HS-27A (cell line): Measurements from ENCODE around the gene GRB14.
"Not testable (repeated sequence)": the region's sequence is repeated elsewhere in the genome, so short reads cannot be mapped to it uniquely, and the experiment has no call there.

Experiments used
- DNase-seq: peaks from one replicate; pipeline ENCODE4 v3.0.0-alpha.2; 2012; ENCODE audit warnings: low read depth, missing footprints

The GRB14 gene

GRCh38 chr2:164558450-164558849 is 62.8 kb downstream of the GRB14 start:
- no peak for DNase-seq

- no peak for DNase-seq
Observed at GRCh38 chr2:164554487-164554886, 66.8 kb downstream of the GRB14 start.

GRCh38 chr2:164551519-164551918 is 69.8 kb downstream of the GRB14 start:
- no peak for DNase-seq

- DNase-seq: not testable (repeated sequence)
Observed at GRCh38 chr2:164549705-164550104, 71.6 kb downstream of the GRB14 start.

DNA sequence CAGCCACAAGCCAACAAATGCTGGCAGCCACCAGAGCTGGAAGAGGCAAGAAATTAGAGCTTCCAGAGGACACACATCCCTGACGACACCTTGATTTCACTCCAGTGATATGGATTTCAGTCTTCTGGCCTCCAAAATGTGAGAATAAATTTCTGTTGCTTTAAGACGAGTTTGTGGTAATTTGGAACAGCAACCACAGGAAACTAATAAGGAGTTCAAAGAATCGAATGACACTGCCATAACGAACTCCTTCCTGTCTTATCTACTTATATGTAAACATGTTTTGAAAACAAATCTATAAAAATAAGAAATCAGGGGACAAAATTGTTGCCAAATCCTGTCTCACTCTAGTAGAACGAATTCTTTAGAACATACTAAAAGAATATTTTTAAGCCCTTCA is 75.8 kb downstream of the GRB14 start:
- DNase-seq: no peak

- peak; percentile 62 for DNase-seq
Observed at GRCh38 chr2:164542581-164543021, 78.7 kb downstream of the GRB14 start.

- DNase-seq: no peak
Observed at GRCh38 chr2:164538240-164538866, 82.9 kb downstream of the GRB14 start.

- no peak for DNase-seq
Observed at GRCh38 chr2:164535280-164536025, 85.8 kb downstream of the GRB14 start.

GRCh38 chr2:164530464-164530863 is 90.8 kb downstream of the GRB14 start:
- no peak for DNase-seq

DNA sequence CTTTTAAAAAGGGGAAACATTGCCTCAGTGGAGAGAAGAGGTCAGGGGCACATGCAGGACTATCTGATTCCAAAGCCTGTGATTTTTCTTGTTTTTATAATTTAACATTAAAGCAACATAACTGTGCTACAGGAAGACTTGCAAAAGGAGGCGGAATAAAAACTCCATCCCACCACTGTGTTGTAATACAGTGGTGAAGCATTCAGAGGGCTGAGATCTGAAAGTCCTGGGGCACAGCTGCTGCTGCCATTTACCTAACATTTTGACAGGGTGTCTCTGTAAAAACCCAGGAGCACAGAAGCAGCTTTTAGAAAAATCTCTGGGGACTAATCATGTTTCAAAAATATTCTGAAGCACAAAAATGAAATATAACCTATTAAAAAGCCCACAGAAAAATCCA is 97.6 kb downstream of the GRB14 start:
- no peak for DNase-seq

GRCh38 chr2:164523009-164523408 is 98.3 kb downstream of the GRB14 start:
- DNase-seq: peak; percentile 27

DNA sequence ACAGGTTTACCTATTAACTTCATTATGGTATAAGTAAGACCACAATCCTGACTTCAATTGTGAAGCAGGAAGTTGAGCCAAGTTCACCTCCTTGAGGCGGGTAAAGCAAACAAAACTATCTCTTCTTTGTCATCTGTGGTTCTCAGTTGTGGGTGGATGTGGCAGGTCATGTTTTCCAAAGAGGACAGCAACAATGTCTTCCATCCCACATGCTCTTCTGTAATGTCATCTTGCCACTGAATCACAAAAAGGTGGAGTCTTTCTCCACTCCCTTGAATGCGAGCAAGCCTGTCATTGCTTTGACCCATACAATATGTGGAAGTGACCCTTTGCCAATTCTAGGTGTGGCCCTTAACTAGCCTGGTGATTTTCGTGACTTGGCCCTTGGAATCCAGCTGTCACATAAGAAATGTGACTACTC is 98.7 kb downstream of the GRB14 start:
- no peak for DNase-seq

DNA sequence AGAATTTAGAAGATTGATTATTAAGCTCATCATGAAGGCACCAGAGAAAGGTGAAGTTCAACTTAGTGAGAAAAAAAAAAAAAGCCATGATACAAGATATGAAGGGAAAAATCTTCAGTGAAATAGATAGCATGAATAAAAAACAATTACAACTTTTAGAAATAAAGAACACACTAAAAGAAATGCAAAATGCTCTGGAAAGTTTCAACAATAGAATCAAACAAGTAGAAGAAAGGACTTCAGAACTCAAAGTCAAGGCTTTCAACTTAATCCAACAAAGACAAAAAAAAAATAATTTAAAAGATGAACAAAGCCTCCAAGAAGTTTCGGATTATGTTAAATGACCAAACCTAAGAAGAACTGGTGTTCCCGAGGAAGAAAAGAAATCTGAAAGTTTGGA is 105.5 kb downstream of the GRB14 start:
- DNase-seq: no peak

GRCh38 chr2:164515030-164515429 is 106.3 kb downstream of the GRB14 start:
- no peak for DNase-seq

GRCh38 chr2:164514491-164514890 is 106.8 kb downstream of the GRB14 start:
- no peak for DNase-seq

DNA sequence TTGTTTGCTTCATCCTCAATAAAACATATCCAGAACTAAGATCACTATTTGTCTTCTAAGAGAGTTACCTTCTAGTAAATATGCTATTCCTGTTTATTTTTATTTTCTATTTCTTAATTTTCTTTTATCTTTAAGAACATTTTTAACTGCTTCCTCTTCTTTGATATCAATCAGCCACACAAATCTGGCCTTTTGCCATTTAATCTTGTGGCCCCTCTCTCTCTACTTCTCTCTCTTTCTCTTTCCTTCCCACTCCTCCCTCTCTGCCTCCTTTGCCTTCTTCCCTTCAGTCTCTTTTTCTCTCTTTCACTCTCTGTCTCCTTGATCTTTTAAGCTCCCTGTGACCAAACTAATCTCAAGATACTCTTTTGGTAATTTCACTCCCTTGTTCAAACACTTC is 108.4 kb downstream of the GRB14 start:
- DNase-seq: no peak

- DNase-seq: no peak
Observed at GRCh38 chr2:164511738-164512137, 109.5 kb downstream of the GRB14 start.

DNA sequence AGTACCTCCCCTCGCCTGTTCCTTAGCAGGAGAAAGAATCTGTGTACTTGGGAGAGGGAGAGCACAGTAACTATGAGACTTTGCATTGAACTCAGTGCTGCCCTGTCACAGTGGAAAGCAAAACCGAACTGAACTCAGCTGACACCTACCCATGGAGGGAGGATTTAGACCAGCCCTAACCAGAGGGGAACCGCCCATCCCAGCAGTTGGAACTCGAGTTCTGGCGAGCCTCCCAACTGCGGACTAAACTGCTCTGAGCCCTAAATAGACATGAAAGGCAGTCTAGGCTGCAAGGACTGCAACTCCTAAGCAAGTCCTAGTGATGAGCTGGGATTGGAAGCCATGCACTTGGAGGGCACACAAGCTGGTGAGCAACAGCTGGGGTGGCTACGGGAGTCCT is 110.4 kb downstream of the GRB14 start:
- DNase-seq: no peak

DNA sequence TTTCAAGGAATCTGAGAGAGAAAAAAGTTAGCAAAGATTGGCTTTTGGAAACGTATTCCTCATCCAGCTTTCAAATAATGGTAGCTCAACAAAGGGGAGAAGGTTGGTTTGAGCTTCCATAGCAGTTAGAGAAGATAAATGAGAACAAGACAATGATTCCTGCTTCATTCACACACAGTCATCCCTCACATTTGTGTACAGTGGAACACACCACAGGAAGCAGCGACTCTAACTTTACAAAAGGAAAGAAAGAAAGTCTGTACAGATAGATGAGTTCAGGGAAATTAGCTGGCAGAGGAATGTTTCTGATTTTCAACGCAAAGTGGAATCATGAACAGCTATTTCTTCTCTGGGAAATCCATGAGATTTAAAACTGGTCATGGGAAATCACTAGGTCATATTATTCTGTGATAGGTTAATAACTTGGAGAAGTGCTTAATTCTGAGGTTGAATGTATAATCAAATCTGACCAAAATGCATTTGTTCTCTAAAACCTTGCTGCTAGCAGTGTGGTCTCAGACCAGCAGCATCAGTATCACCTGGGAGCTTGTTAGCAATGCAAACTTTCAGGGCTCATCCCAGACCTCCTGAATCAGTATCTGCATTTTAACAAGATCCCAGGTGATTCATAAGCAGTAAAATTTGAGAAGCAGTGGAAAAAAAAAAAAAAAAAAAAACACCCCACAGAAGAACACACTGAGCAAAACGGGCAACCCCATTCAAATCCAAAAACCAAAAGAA is 112.0 kb downstream of the GRB14 start:
- DNase-seq: no peak

- no peak for DNase-seq
Observed at GRCh38 chr2:164504253-164504652, 117.0 kb downstream of the GRB14 start.

DNA sequence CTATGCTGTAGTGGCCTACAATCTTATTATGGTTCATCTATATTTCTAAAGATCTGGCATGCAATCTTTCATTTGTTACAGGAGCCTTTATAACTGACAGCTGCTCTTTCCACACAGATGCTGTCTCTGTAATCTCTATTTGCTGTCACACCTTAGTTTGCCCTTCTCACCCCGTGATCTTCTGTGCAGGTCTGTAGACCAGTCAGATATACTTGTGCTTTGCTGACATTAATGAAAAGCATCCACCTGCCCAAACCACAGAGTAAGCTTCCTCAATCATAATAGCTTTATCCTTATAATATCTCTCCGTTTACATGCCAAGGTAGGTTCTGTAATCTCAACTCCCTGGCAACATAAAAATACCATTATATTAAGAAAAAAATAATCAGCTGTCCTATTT is 122.4 kb downstream of the GRB14 start:
- no peak for DNase-seq

DNA sequence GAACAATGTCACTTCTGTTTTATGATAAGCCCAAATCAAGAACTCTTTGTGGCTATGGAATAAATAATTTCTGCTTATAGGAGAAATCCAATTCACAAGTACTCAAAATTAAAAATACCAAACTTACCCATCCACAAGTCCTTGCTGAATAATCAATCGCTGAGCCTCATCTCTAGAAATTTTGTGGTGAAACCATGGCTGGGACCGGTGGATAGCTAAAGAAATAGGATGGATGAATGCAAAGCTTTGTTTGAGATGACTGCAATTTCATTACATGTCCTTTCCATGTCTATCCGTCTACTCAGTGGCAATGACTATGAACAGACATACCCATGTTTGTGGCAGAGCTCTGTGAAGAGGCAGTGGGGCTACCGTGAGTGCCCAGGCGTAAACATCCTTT is 124.4 kb downstream of the GRB14 start:
- no peak for DNase-seq

DNA sequence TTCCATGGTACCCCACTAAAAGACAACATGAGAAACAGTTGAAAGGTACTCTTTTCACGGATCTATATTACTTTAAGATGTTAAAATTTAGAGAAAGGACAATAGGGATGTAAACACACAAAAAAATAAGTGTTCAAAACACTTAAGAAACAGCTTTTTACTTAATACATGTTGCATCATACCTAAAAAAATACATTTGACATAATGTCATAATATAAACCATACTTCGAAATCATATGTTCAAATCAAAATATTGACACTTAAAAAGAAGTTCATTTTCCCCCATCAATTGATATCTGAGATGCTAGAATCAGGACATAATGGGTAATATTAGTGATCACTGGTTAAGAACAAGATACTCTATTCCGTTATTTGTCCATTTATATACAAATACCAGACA is 124.9 kb downstream of the GRB14 start:
- no peak for DNase-seq
